Measurements from ENCODE around the gene KISS1.

DNA sequence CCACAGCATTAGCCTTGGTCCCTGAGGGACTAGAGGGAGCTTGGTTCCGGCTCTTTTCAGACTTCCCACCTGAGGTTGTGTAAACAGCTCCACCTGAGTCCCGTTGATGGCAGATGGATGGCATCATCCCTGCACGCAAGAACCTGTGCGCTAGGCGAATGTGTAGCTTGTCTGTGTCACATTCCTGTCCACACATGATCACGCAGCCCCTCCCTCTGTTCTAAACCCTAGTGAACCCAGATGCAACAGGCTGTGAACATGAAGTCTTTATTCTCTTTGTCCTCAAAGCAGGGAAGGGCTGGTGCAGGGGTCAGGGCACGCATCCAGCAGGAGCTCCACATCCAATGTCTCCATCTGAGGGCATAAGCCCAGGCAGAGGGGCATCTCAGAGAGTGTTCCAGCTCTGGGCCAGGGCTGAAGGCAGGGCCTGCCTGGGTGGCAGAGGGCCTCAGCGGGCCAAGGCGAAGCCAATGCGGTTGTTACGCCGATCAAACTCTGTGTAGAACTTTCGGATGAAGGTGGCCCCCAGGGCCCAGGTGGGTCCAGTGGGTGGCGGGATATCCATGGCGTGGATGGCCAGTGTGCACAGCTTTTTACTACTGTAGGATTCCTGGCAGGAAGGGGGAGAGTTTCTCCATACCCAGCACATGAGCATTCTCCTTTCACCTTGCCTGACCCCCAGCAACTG lies 41.6 kb downstream of the KISS1 start:
- TF ChIP-seq, protein P1, sequence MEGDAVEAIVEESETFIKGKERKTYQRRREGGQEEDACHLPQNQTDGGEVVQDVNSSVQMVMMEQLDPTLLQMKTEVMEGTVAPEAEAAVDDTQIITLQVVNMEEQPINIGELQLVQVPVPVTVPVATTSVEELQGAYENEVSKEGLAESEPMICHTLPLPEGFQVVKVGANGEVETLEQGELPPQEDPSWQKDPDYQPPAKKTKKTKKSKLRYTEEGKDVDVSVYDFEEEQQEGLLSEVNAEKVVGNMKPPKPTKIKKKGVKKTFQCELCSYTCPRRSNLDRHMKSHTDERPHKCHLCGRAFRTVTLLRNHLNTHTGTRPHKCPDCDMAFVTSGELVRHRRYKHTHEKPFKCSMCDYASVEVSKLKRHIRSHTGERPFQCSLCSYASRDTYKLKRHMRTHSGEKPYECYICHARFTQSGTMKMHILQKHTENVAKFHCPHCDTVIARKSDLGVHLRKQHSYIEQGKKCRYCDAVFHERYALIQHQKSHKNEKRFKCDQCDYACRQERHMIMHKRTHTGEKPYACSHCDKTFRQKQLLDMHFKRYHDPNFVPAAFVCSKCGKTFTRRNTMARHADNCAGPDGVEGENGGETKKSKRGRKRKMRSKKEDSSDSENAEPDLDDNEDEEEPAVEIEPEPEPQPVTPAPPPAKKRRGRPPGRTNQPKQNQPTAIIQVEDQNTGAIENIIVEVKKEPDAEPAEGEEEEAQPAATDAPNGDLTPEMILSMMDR (tag by site-specific recombination; IDR thresholded peaks at IDR 0.05) = no peak
- TF ChIP-seq, protein P2, sequence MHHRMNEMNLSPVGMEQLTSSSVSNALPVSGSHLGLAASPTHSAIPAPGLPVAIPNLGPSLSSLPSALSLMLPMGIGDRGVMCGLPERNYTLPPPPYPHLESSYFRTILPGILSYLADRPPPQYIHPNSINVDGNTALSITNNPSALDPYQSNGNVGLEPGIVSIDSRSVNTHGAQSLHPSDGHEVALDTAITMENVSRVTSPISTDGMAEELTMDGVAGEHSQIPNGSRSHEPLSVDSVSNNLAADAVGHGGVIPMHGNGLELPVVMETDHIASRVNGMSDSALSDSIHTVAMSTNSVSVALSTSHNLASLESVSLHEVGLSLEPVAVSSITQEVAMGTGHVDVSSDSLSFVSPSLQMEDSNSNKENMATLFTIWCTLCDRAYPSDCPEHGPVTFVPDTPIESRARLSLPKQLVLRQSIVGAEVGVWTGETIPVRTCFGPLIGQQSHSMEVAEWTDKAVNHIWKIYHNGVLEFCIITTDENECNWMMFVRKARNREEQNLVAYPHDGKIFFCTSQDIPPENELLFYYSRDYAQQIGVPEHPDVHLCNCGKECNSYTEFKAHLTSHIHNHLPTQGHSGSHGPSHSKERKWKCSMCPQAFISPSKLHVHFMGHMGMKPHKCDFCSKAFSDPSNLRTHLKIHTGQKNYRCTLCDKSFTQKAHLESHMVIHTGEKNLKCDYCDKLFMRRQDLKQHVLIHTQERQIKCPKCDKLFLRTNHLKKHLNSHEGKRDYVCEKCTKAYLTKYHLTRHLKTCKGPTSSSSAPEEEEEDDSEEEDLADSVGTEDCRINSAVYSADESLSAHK (tag by site-specific recombination; IDR thresholded peaks at IDR 0.05) = no peak
- TF ChIP-seq REST (tag by site-specific recombination; IDR thresholded peaks at IDR 0.05) (no peak), ZNF639 (tag by site-specific recombination; IDR thresholded peaks at IDR 0.05) (no peak), ZNF324 (tag by site-specific recombination; IDR thresholded peaks at IDR 0.05) (no peak), ZNF169 (tag by site-specific recombination; IDR thresholded peaks at IDR 0.05) (no peak), PRDM1 (tag by site-specific recombination; IDR thresholded peaks at IDR 0.05) (no peak)
- TF ChIP-seq, protein P3, sequence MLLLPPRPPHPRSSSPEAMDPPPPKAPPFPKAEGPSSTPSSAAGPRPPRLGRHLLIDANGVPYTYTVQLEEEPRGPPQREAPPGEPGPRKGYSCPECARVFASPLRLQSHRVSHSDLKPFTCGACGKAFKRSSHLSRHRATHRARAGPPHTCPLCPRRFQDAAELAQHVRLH (tag by site-specific recombination; IDR thresholded peaks at IDR 0.05) = no peak
